GM12878 (cell line): ENCODE results near the gene RNASE12. TPM values are rescaled to one million over a fixed set of nuclear protein-coding genes. Genes with fewer than 3 reads are reported as not detected.

Source experiments
- ATAC-seq: fragments of 200-7000 bp; cut with Tn5 transposase; 3 replicates; pipeline ENCODE4 v1.9.1; 2020; ENCODE audit warnings: mild to moderate bottlenecking, moderate library complexity
- BruUV-seq: library from RNA; stranded (reverse); fragments of 400-500 nt; replicated peaks from 2 replicates; lab custom pipeline; 2021; lab: Mats Ljungman, UMichigan
- CTCF ChIA-PET: fragments of 300-600 bp; sonication (Branson Sonifier 250); formaldehyde crosslinking; extraction: SDS; loops from one replicate; lab custom pipeline; 2021; ENCODE audit warnings: inconsistent platforms; lab: Yijun Ruan, JAX
- POLR2A ChIA-PET: fragments of 350-600 bp; formaldehyde crosslinking; extraction: SDS; loops from one replicate; lab custom pipeline; 2021; ENCODE audit warnings: inconsistent platforms; lab: Charles Lee
- RAD21 ChIA-PET: fragments of 300-600 bp; sonication (Branson Sonifier 250); formaldehyde crosslinking; loops from one replicate; lab custom pipeline; 2023; ENCODE audit warnings: antibody characterized with exemption; ENCODE audit not compliant: unreplicated experiment; lab: Charles Lee
- SMC1A ChIA-PET: fragments of 300-600 bp; sonication (Branson Sonifier 250); formaldehyde crosslinking; loops from one replicate; lab custom pipeline; 2023; ENCODE audit not compliant: unreplicated experiment, uncharacterized antibody; lab: Charles Lee
- DNase-seq: peaks from one replicate; pipeline ENCODE4 v3.0.0-alpha.2; 2011; ENCODE audit warnings: low read depth, low spot score
- FAIRE-seq: peaks from 3 replicates; lab custom pipeline; 2011; peaks lifted over from hg19 to GRCh38; lab: Jason Lieb, UNC
- H2AFZ ChIP-seq: 2 replicates; pipeline ENCODE4 v1.6.0; 2011; ENCODE audit warnings: low read depth, low read length, control low read depth; ENCODE audit not compliant: control insufficient read depth
- H3K27ac ChIP-seq: 2 replicates; pipeline ENCODE4 v1.5.1; 2011; ENCODE audit warnings: control low read depth; ENCODE audit not compliant: control insufficient read depth, insufficient read depth
- H3K27me3 ChIP-seq, 2 experiments: replicated peaks in 1 of 2; 2 replicates each; pipeline versions ENCODE4 v1.6.0 to v1.6.1; 2011; ENCODE audit warnings: low read length in 1 of 2; ENCODE audit not compliant: control insufficient read depth in 2 of 2, insufficient read depth in 2 of 2
- H3K36me3 ChIP-seq, 2 experiments: 2 replicates each; pipeline ENCODE4 v1.5.1; 2011; ENCODE audit warnings: low read length in 1 of 2; ENCODE audit not compliant: control insufficient read depth in 2 of 2, insufficient read depth in 2 of 2
- H3K4me1 ChIP-seq: 2 replicates; pipeline ENCODE4 v1.6.1; 2011; ENCODE audit warnings: mild to moderate bottlenecking, low read length, moderate library complexity, mixed read lengths; ENCODE audit not compliant: control insufficient read depth, insufficient read depth
- H3K4me2 ChIP-seq: 2 replicates; pipeline ENCODE4 v1.6.0; 2011; ENCODE audit warnings: control low read depth; ENCODE audit not compliant: control insufficient read depth, insufficient read depth
- H3K4me3 ChIP-seq: fragments of 200-600 bp; sonication (generic); 2 replicates; pipeline ENCODE4 v1.5.1; 2016
- H3K79me2 ChIP-seq: 2 replicates; pipeline ENCODE4 v1.6.0; 2011; ENCODE audit warnings: low read length; ENCODE audit not compliant: control insufficient read depth, insufficient read depth
- H3K9ac ChIP-seq: 2 replicates; pipeline ENCODE4 v1.8.0; 2011; ENCODE audit warnings: low read length, control low read depth, mixed read lengths; ENCODE audit not compliant: control insufficient read depth, insufficient read depth
- H3K9me3 ChIP-seq: replicated peaks from 3 replicates; pipeline ENCODE4 v1.5.1; 2011; ENCODE audit warnings: mild to moderate bottlenecking, low read length; ENCODE audit not compliant: control insufficient read depth, insufficient read depth
- H4K20me1 ChIP-seq: 2 replicates; pipeline ENCODE4 v1.6.0; 2011; ENCODE audit not compliant: control insufficient read depth, insufficient read depth
- PAX8 ChIP-seq: fragments of 450-650 bp; IDR thresholded peaks from 2 replicates; pipeline ENCODE4 v1.6.1; 2017; ENCODE audit warnings: mild to moderate bottlenecking, moderate library complexity
- TARDBP ChIP-seq: IDR thresholded peaks from 2 replicates; pipeline ENCODE4 v1.6.1; 2016; ENCODE audit warnings: borderline replicate concordance
- WGBS: methylation state at CpG from one replicate; pipeline ENCODE4 v1.1.6; 2016; ENCODE audit warnings: low lambda C conversion rate; ENCODE audit not compliant: insufficient replicate concordance, insufficient coverage; ENCODE audit errors: missing lambda C conversion rate; 5-methylcytosine and 5-hydroxymethylcytosine counted together
- in situ Hi-C: fragments of 300-500 bp; cut with MboI; formaldehyde crosslinking; loops from 9 replicates; pipeline ENCODE4 v1.14.3; 2018; ENCODE audit warnings: mixed read lengths
- intact Hi-C: fragments of 100-400 bp; cut with micrococcal nuclease; formaldehyde crosslinking; loops from one replicate; pipeline ENCODE4 v1.14.2; 2022; ENCODE audit not compliant: unreplicated experiment
- polyA plus RNA-seq, 11 experiments: library from polyadenylated mRNA; depleted of rRNA in 4 of 11; unstranded in 6 of 11; stranded (reverse) in 5 of 11; fragments of >200 nt; fragmentation: Nextera tagmentation in 4 of 11; fragmentation: Illumina TruSeq in 1 of 11; extraction: Ambion mirVana in 4 of 11; extraction: Trizol in 1 of 11; gene quantifications; 1 replicate in 1 of 11; 2 replicates in 10 of 11; pipeline versions ENCODE4 v1.2.1 to v1.2.3, GENCODE V29; 2011 to 2016; ENCODE audit warnings: inconsistent platforms in 2 of 11, missing spikeins in 2 of 11, low read depth in 1 of 11
- total RNA-seq, 4 experiments: library from RNA; depleted of rRNA in 3 of 4; stranded (reverse); fragments of >200 nt in 3 of 4; fragmentation: Illumina TruSeq in 1 of 4; extraction: Trizol in 1 of 4; gene quantifications; 2 replicates each; pipeline versions ENCODE4 v1.2.1 to v1.2.3, GENCODE V29; 2013 to 2021
- TF ChIP-seq, protein P1 (sequence below): IDR thresholded peaks from 2 replicates; pipeline ENCODE4 v1.6.1; 2012; ENCODE audit warnings: mild to moderate bottlenecking, low read depth, low read length

RNASE12 gene
- total and polyA plus RNA-seq, 10 of the 15 experiments (the other 5 are each of a cell fraction or from before 2014, with no cell fraction given) = not detected

DNA sequence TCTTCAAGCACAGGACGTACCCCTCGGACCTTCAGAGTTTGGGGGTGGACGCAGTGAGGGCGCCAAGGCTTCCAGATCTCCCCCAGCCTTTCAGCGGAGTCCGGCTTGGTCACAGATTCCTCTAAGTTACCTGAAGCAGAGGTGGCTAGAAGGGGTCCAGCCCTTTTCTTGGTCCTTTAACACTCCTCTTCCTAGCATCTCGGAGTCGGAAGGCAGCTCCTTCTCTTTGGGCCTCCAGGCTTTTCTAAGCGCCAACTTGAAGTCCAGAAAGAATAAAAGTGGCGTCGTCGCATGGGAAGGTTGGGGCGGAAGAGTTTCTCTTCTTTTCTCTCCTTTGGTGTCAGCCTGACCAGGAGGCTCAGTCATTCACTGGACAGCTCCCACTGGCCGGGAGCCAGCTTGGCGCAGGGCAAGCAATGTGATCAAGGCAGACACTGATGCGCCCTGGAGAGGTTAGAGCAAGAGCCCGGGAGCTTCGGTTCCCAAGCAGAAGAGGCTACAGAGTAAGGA lies 40.8 kb upstream of the RNASE12 start:
- no TSS peak for BruUV-seq
- ATAC-seq (peak; percentile 50), DNase-seq (no peak), FAIRE-seq (no peak)
- Histone ChIP-seq H3K27ac (no peak overlapping the region), H3K27me3 (peaks cover 0 to 2% of the 10 kb centered on the region in 2 experiments; a peak in 1 of 4 replicates), H3K4me2 (peak overlapping the region; percentile 99), H3K9me3 (no peaks in the 10 kb centered on the region), H3K9ac (peak overlapping the region; percentile 45; the same call in 1 of the 2 replicates), H3K4me3 (peak overlapping the region; percentile 88), H3K79me2 (no peaks in the 10 kb centered on the region), H4K20me1 (no peaks in the 10 kb centered on the region), H3K36me3 (no peaks in the 10 kb centered on the region), H3K4me1 (peaks cover 7% of the 10 kb centered on the region; the same call in 1 of the 2 replicates), H2AFZ (peak overlapping the region; percentile 20)
- intact Hi-C loops (loop anchor here (1.0 to 2.0 kb wide), 3 partner anchors 19 to 51 kb away; no protein-coding TSS in a partner anchor), in situ Hi-C loops (loop anchor here (5.0 kb wide), 1 partner anchor 50 kb away; the partner anchor contains the start of gene RNASE4)
- RAD21 ChIA-PET = interaction anchor here (1.0 to 3.1 kb wide), 11 partner anchors 10 to 304 kb away, joined by 3 to 38 read pairs (median 5); partner anchors contain the start of genes PARP2 and RNASE4
- 7% methylated on average over 18 of the region's 18 CpGs for WGBS
- POLR2A ChIA-PET = interaction anchor here (1.2 to 2.1 kb wide), 4 partner anchors 9 to 51 kb away, joined by 3 to 8 read pairs (median 4); no protein-coding TSS in a partner anchor
- SMC1A ChIA-PET = interaction anchor here (0.9 to 5.2 kb wide), 12 partner anchors 10 to 304 kb away, joined by 3 to 49 read pairs (median 9); partner anchors contain the start of gene RNASE4
- no peak for TF ChIP-seq TARDBP
- TF ChIP-seq, protein P1, sequence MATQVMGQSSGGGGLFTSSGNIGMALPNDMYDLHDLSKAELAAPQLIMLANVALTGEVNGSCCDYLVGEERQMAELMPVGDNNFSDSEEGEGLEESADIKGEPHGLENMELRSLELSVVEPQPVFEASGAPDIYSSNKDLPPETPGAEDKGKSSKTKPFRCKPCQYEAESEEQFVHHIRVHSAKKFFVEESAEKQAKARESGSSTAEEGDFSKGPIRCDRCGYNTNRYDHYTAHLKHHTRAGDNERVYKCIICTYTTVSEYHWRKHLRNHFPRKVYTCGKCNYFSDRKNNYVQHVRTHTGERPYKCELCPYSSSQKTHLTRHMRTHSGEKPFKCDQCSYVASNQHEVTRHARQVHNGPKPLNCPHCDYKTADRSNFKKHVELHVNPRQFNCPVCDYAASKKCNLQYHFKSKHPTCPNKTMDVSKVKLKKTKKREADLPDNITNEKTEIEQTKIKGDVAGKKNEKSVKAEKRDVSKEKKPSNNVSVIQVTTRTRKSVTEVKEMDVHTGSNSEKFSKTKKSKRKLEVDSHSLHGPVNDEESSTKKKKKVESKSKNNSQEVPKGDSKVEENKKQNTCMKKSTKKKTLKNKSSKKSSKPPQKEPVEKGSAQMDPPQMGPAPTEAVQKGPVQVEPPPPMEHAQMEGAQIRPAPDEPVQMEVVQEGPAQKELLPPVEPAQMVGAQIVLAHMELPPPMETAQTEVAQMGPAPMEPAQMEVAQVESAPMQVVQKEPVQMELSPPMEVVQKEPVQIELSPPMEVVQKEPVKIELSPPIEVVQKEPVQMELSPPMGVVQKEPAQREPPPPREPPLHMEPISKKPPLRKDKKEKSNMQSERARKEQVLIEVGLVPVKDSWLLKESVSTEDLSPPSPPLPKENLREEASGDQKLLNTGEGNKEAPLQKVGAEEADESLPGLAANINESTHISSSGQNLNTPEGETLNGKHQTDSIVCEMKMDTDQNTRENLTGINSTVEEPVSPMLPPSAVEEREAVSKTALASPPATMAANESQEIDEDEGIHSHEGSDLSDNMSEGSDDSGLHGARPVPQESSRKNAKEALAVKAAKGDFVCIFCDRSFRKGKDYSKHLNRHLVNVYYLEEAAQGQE = peak; percentile 71
- TF ChIP-seq PAX8 = no peak
- CTCF ChIA-PET = interaction anchor here (0.7 to 3.7 kb wide), 15 partner anchors 10 to 304 kb away, joined by 3 to 19 read pairs (median 6); partner anchors contain the start of genes PARP2 and RNASE4
